Spleen (tissue), 7 donors: Measurements from ENCODE around the gene ADCY2.

Source experiments
- POLR2A ChIP-seq, 3 donors: fragments of 450-650 bp; IDR thresholded peaks; one replicate each; pipeline ENCODE4 v1.5.1; 2017; ENCODE audit warnings: antibody characterized with exemption in 3 of 3, mild to moderate bottlenecking in 1 of 3
- POLR2AphosphoS5 ChIP-seq, 3 donors: sonication (generic); formaldehyde crosslinking; IDR thresholded peaks; one replicate each; pipeline ENCODE4 v1.5.1; 2017; ENCODE audit warnings: antibody characterized with exemption in 3 of 3
- TF ChIP-seq, protein P1 (sequence below), 11 experiments: fragments of 200-600 bp in 7 of 11; fragments of 450-650 bp in 4 of 11; sonication (generic) in 4 of 11; IDR thresholded peaks in 8 of 11; conservative IDR thresholded peaks in 3 of 11; 1 replicate in 7 of 11; 2 replicates in 4 of 11; pipeline versions ENCODE4 v1.4.0 to v1.8.0; 2016 to 2021; ENCODE audit warnings: antibody characterized with exemption in 11 of 11, inconsistent platforms in 4 of 11, mild to moderate bottlenecking in 1 of 11
- donor health status: DM: no; HTN: no; CAD: no; lungs with moderate emphysema.
- donor health status: DM: no; HTN: no; CAD: no.
- donor health status: DM: no; HTN: no; CAD: no.

DNA sequence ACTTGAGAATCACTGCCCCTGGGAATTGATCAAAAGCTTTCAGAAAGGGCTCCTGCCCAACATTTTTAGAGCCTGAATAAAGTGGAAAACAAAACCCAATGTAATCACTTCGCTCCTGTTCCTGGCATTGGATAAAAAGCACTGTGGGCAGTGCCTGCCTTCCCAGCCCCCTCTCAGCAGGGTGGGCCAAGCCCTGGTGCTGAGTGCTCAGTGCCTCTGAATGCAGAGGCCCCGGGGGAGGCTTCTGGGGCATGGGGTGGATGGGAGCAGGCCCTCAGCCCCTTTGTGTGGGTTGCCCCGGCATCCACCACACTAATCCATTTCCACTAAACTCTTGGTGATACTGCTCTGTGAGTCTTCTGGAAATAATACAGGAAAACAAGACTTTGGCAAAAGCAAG, 399.4 kb downstream of the ADCY2 start:
- TF ChIP-seq, protein P1, sequence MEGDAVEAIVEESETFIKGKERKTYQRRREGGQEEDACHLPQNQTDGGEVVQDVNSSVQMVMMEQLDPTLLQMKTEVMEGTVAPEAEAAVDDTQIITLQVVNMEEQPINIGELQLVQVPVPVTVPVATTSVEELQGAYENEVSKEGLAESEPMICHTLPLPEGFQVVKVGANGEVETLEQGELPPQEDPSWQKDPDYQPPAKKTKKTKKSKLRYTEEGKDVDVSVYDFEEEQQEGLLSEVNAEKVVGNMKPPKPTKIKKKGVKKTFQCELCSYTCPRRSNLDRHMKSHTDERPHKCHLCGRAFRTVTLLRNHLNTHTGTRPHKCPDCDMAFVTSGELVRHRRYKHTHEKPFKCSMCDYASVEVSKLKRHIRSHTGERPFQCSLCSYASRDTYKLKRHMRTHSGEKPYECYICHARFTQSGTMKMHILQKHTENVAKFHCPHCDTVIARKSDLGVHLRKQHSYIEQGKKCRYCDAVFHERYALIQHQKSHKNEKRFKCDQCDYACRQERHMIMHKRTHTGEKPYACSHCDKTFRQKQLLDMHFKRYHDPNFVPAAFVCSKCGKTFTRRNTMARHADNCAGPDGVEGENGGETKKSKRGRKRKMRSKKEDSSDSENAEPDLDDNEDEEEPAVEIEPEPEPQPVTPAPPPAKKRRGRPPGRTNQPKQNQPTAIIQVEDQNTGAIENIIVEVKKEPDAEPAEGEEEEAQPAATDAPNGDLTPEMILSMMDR (IDR thresholded peaks at IDR 0.05 in 8 of 11, conservative IDR thresholded peaks at IDR 0.05 in 3 of 11) = no peak
- TF ChIP-seq POLR2A (IDR thresholded peaks at IDR 0.05) = no peak
- no peak for TF ChIP-seq POLR2AphosphoS5 (IDR thresholded peaks at IDR 0.05)
